Activated T-helper 1 cell treated with Interleukin-2 at 50 U/mL for 16 hours (primary cell): Measurements from ENCODE around the gene ZNF799.
A peak's percentile ranks its signal among the peaks of the same experiment; 100 is the strongest.
"Not testable (repeated sequence)": the region's sequence is repeated elsewhere in the genome, so short reads cannot be mapped to it uniquely, and the experiment has no call there.

Experiments used
- DNase-seq: peaks from one replicate; pipeline ENCODE4 v3.0.0-alpha.2; 2020; ENCODE audit warnings: low read depth

ZNF799 gene

GRCh38 chr19:12400633-12401502 is at the start of gene ZNF799:
ZNF799 (minus strand) TSS chr19:12401271; CDS start chr19:12401070, 201 bp downstream.
- DNase-seq, result peak; percentile 67

GRCh38 chr19:12450844-12451243 is 49.8 kb upstream of the ZNF799 start:
- no peak for DNase-seq

- DNase-seq, result no peak
These were observed 47.7 kb upstream of the ZNF799 start for GRCh38 chr19:12448808-12449207.

- DNase-seq, result peak; percentile 95
These were observed 39.7 kb upstream of the ZNF799 start, which contains the start of gene ZNF443 for GRCh38 chr19:12440541-12441316. ZNF443 (minus strand) TSS chr19:12441021; CDS start chr19:12440914, 107 bp downstream.

GRCh38 chr19:12439686-12440540 is 38.8 kb upstream of the ZNF799 start:
- DNase-seq, result peak; percentile 6

GRCh38 chr19:12430726-12431299 is 29.7 kb upstream of the ZNF799 start:
- not testable (repeated sequence) for DNase-seq

GRCh38 chr19:12425888-12426274 is 24.8 kb upstream of the ZNF799 start:
- DNase-seq, result no peak

- DNase-seq, result no peak
These were observed 24.3 kb upstream of the ZNF799 start for GRCh38 chr19:12425236-12425887.

GRCh38 chr19:12417273-12417672 is 16.2 kb upstream of the ZNF799 start:
- not testable (repeated sequence) for DNase-seq

- DNase-seq, result no peak
These were observed 10.8 kb upstream of the ZNF799 start for GRCh38 chr19:12411893-12412292.

- DNase-seq, result not testable (repeated sequence)
These were observed 1.0 kb downstream of the ZNF799 start for GRCh38 chr19:12399901-12400632.

GRCh38 chr19:12391148-12391547 is 9.9 kb downstream of the ZNF799 start:
- not testable (repeated sequence) for DNase-seq

- DNase-seq, result not testable (repeated sequence)
These were observed 14.7 kb downstream of the ZNF799 start for GRCh38 chr19:12386365-12386764.

GRCh38 chr19:12380444-12380737 is 20.7 kb downstream of the ZNF799 start:
- no peak for DNase-seq

- no peak for DNase-seq
These were observed 21.2 kb downstream of the ZNF799 start for GRCh38 chr19:12379732-12380443.

GRCh38 chr19:12374026-12374425 is 27.0 kb downstream of the ZNF799 start:
- DNase-seq, result no peak

GRCh38 chr19:12365236-12366162 is 35.6 kb downstream of the ZNF799 start, which contains the start of gene ZNF442:
ZNF442 (minus strand) TSS chr19:12365683; CDS start chr19:12363631, 2,052 bp downstream.
- peak; percentile 62 for DNase-seq

- no peak for DNase-seq
These were observed 36.5 kb downstream of the ZNF799 start for GRCh38 chr19:12364391-12365235.
